ENCODE measurements around the gene AREG.

DNA sequence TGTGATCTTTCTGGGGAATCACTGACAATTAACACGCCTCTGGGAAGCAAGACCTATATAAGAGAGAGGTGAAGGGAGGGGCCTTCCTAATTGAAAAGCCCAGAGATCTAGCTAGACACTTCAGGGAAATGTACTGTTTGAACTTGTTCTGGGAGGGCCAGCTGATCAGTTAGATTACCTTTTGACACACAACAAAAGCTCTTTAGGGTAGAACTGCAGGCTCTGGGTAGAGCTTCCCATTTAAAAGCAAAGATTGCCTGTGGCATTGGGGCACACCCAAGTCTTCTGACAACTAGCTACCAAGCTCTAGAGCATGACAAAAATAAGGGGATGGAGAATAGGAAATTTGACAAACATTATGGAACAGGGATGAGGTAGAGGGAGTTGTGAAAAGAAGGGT lies 26.3 kb downstream of the AREG start:
- TF ChIP-seq CTCF (IDR thresholded peaks at IDR 0.05) (no peak), POLR2A (IDR thresholded peaks at IDR 0.05) (no peak)
